Esophagus muscularis mucosa (tissue), 3 donors: ENCODE data around the gene ADGRV1.

Source experiments
- CTCF ChIP-seq, 3 experiments: fragments of 200-600 bp in 2 of 3; fragments of 450-650 bp in 1 of 3; sonication (generic) in 2 of 3; IDR thresholded peaks; one replicate each; pipeline ENCODE4 v1.5.1; 2017 to 2019; ENCODE audit warnings: antibody characterized with exemption in 3 of 3, mild to moderate bottlenecking in 2 of 3, moderate library complexity in 1 of 3
- POLR2A ChIP-seq: fragments of 450-650 bp; IDR thresholded peaks from one replicate; pipeline ENCODE4 v1.6.1; 2017; ENCODE audit warnings: antibody characterized with exemption, moderate library complexity, mild to moderate bottlenecking, low read depth
- POLR2AphosphoS5 ChIP-seq, 2 donors: sonication (generic); formaldehyde crosslinking; IDR thresholded peaks; one replicate each; pipeline ENCODE4 v1.6.1; 2017; ENCODE audit warnings: antibody characterized with exemption in 2 of 2

- no peak for TF ChIP-seq POLR2AphosphoS5 (IDR thresholded peaks at IDR 0.05)
- no peak for TF ChIP-seq CTCF (IDR thresholded peaks at IDR 0.05)
- TF ChIP-seq POLR2A = no peak
Measured at GRCh38 chr5:91049112-91049511, 490.5 kb downstream of the ADGRV1 start.
